Gastroesophageal sphincter (tissue), 3 donors: ENCODE data around the gene OR2W3.

Experiments used
- POLR2AphosphoS5 ChIP-seq: sonication (generic); formaldehyde crosslinking; IDR thresholded peaks from one replicate; pipeline ENCODE4 v1.6.1; 2017; ENCODE audit warnings: antibody characterized with exemption
- TF ChIP-seq, protein P1 (sequence below), 4 experiments: fragments of 200-600 bp in 2 of 4; fragments of 450-650 bp in 2 of 4; sonication (generic) in 1 of 4; IDR thresholded peaks; one replicate each; pipeline ENCODE4 v1.5.1; 2017 to 2019; ENCODE audit warnings: antibody characterized with exemption in 4 of 4, mild to moderate bottlenecking in 2 of 4, moderate library complexity in 2 of 4

DNA sequence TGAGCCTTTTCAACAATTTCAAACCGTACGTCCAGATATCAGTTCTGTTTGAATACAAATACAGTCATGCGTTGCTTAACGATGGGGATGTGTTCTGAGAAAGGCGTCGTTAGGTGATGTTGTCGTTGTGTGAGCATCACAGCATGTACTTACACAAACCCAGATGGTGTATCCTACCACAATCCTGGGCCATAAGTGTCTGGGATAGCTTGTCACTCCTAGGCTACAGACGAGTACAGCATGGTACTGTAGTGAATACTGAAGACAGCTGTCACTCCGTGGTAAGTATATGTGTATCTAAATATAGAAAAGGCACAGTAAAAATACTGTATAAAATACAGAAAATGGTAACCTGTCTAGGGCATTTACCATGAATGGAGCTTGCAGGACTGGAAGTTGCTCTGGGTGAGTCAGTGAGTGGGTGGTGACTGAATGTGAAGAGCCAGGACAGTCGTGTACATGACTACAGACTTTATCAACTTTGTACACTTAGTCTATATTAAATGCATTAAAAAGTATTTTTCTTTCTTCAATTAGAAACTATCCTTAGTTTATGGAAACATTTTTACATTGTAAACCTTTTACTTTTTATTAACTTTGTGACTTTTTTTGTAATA is 10.5 kb upstream of the OR2W3 start:
- TF ChIP-seq, protein P1, sequence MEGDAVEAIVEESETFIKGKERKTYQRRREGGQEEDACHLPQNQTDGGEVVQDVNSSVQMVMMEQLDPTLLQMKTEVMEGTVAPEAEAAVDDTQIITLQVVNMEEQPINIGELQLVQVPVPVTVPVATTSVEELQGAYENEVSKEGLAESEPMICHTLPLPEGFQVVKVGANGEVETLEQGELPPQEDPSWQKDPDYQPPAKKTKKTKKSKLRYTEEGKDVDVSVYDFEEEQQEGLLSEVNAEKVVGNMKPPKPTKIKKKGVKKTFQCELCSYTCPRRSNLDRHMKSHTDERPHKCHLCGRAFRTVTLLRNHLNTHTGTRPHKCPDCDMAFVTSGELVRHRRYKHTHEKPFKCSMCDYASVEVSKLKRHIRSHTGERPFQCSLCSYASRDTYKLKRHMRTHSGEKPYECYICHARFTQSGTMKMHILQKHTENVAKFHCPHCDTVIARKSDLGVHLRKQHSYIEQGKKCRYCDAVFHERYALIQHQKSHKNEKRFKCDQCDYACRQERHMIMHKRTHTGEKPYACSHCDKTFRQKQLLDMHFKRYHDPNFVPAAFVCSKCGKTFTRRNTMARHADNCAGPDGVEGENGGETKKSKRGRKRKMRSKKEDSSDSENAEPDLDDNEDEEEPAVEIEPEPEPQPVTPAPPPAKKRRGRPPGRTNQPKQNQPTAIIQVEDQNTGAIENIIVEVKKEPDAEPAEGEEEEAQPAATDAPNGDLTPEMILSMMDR (IDR thresholded peaks at IDR 0.05) = no peak
- no peak for TF ChIP-seq POLR2AphosphoS5
